Keratinocyte (primary cell): ENCODE results near the gene ERC1.

Experiments used
- EZH2 ChIP-seq: IDR thresholded peaks from one replicate; pipeline ENCODE4 v1.6.1; 2012; ENCODE audit warnings: inconsistent platforms, mild to moderate bottlenecking, low read length, moderate library complexity
- TF ChIP-seq, protein P1 (sequence below), 3 experiments: IDR thresholded peaks in 1 of 3; conservative IDR thresholded peaks in 1 of 3; optimal IDR thresholded peaks in 1 of 3; 2 replicates in 2 of 3; 3 replicates in 1 of 3; pipeline versions ENCODE3 to v1.5.1; 2011; ENCODE audit warnings: low read length in 3 of 3, mild to moderate bottlenecking in 3 of 3, moderate library complexity in 2 of 3, control low read depth in 1 of 3, inconsistent platforms in 1 of 3; ENCODE audit not compliant: insufficient read depth in 2 of 3; ENCODE audit errors: extremely low read depth in 1 of 3

DNA sequence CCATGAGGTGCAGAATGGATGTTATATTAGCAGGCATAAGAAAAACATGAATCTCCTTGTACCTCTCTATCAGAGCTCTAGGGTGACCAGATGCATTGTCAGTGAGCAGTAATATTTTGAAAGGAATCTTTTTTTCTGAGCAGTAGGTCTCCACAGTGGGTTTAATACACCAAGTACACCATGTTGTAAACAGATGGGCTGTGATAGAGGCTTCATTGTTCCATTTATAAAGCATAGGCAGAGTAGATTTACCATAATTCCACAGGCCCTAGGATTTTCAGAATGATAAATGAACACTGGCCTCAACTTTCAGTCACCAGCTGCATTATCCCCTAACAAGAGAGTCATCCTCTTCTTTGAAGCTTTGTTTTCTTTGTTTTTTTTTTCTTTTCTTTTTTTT, 185.2 kb downstream of the ERC1 start:
- TF ChIP-seq, protein P1, sequence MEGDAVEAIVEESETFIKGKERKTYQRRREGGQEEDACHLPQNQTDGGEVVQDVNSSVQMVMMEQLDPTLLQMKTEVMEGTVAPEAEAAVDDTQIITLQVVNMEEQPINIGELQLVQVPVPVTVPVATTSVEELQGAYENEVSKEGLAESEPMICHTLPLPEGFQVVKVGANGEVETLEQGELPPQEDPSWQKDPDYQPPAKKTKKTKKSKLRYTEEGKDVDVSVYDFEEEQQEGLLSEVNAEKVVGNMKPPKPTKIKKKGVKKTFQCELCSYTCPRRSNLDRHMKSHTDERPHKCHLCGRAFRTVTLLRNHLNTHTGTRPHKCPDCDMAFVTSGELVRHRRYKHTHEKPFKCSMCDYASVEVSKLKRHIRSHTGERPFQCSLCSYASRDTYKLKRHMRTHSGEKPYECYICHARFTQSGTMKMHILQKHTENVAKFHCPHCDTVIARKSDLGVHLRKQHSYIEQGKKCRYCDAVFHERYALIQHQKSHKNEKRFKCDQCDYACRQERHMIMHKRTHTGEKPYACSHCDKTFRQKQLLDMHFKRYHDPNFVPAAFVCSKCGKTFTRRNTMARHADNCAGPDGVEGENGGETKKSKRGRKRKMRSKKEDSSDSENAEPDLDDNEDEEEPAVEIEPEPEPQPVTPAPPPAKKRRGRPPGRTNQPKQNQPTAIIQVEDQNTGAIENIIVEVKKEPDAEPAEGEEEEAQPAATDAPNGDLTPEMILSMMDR (optimal IDR thresholded peaks at IDR 0.05 in 1 of 3, IDR thresholded peaks at IDR 0.05 in 1 of 3, conservative IDR thresholded peaks at IDR 0.05 in 1 of 3; ENCODE audit: extremely low read depth in 1 of 3, insufficient read depth in 2 of 3, low read length in 3 of 3) = no peak
- TF ChIP-seq EZH2 = no peak
